Esophagus squamous epithelium (tissue), 4 donors: ENCODE measurements around the gene AEBP2.

ENCODE experiments used
- POLR2A ChIP-seq, 4 donors: fragments of 450-650 bp; IDR thresholded peaks; one replicate each; pipeline ENCODE4 v1.6.1; 2017; ENCODE audit warnings: antibody characterized with exemption in 4 of 4, mild to moderate bottlenecking in 4 of 4, moderate library complexity in 3 of 4
- TF ChIP-seq, protein P1 (sequence below), 6 experiments: fragments of 450-650 bp in 4 of 6; fragments of 200-600 bp in 2 of 6; sonication (generic) in 2 of 6; IDR thresholded peaks; one replicate each; pipeline ENCODE4 v1.5.1; 2016 to 2019; ENCODE audit warnings: antibody characterized with exemption in 6 of 6, mild to moderate bottlenecking in 4 of 6, moderate library complexity in 4 of 6

DNA sequence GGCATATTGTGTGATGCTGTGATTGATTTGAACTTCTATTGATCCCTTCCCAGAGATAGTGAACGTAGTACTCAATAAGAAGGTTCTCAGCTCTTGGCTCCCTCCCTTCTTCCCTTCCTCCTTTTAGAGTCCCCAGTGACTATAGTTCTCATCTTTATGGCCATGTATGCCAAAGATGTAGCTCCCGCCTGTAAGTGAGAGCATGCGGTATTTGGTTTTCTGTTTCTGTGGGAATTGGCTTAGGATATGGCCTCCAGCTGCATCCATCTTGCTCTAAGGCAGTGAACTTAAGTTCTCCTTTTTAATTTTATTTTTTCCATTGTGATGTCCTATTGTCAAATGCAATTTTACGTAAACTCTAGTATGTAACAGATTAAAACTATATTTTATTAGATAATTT lies 109.5 kb downstream of the AEBP2 start:
- no peak for TF ChIP-seq POLR2A (IDR thresholded peaks at IDR 0.05)
- TF ChIP-seq, protein P1, sequence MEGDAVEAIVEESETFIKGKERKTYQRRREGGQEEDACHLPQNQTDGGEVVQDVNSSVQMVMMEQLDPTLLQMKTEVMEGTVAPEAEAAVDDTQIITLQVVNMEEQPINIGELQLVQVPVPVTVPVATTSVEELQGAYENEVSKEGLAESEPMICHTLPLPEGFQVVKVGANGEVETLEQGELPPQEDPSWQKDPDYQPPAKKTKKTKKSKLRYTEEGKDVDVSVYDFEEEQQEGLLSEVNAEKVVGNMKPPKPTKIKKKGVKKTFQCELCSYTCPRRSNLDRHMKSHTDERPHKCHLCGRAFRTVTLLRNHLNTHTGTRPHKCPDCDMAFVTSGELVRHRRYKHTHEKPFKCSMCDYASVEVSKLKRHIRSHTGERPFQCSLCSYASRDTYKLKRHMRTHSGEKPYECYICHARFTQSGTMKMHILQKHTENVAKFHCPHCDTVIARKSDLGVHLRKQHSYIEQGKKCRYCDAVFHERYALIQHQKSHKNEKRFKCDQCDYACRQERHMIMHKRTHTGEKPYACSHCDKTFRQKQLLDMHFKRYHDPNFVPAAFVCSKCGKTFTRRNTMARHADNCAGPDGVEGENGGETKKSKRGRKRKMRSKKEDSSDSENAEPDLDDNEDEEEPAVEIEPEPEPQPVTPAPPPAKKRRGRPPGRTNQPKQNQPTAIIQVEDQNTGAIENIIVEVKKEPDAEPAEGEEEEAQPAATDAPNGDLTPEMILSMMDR (IDR thresholded peaks at IDR 0.05), result no peak
